GM19468 (cell line): ENCODE measurements around the gene CAMK4.
"Not testable (repeated sequence)": the region's sequence is repeated elsewhere in the genome, so short reads cannot be mapped to it uniquely, and the experiment has no call there.

Source experiments
- ATAC-seq: cut with Tn5 transposase; IDR thresholded peaks from one replicate; pipeline ENCODE4 v1.9.1; 2021; ENCODE audit warnings: mild to moderate bottlenecking, moderate library complexity, moderate number of reproducible peaks; ENCODE audit not compliant: unreplicated experiment; ENCODE audit errors: extremely low read depth

CAMK4 gene

GRCh38 chr5:111299831-111300432, 75.7 kb downstream of the CAMK4 start:
- no peak for ATAC-seq

- no peak for ATAC-seq
Measured at GRCh38 chr5:111301264-111301663, 77.1 kb downstream of the CAMK4 start.

- ATAC-seq: not testable (repeated sequence)
Measured at GRCh38 chr5:111302043-111302442, 77.9 kb downstream of the CAMK4 start.

GRCh38 chr5:111308951-111309350, 84.8 kb downstream of the CAMK4 start:
- no peak for ATAC-seq

- no peak for ATAC-seq
Measured at GRCh38 chr5:111309384-111309783, 85.2 kb downstream of the CAMK4 start.

- no peak for ATAC-seq
Measured at GRCh38 chr5:111310711-111311620, 86.8 kb downstream of the CAMK4 start.

- ATAC-seq: no peak
Measured at GRCh38 chr5:111311666-111312065, 87.5 kb downstream of the CAMK4 start.

GRCh38 chr5:111313017-111313724, 89.0 kb downstream of the CAMK4 start:
- ATAC-seq: no peak

- ATAC-seq: no peak
Measured at GRCh38 chr5:111320953-111321352, 96.8 kb downstream of the CAMK4 start.

- ATAC-seq: no peak
Measured at GRCh38 chr5:111321376-111321775, 97.2 kb downstream of the CAMK4 start.

- no peak for ATAC-seq
Measured at GRCh38 chr5:111326551-111326950, 102.4 kb downstream of the CAMK4 start.

GRCh38 chr5:111337133-111337532, 112.9 kb downstream of the CAMK4 start:
- ATAC-seq: no peak

GRCh38 chr5:111337688-111338087, 113.5 kb downstream of the CAMK4 start:
- no peak for ATAC-seq

- ATAC-seq: no peak
Measured at GRCh38 chr5:111345731-111346130, 121.5 kb downstream of the CAMK4 start.

GRCh38 chr5:111347021-111347420, 122.8 kb downstream of the CAMK4 start:
- ATAC-seq: no peak

GRCh38 chr5:111348661-111349329, 124.6 kb downstream of the CAMK4 start:
- ATAC-seq: no peak

- no peak for ATAC-seq
Measured at GRCh38 chr5:111349429-111349828, 125.2 kb downstream of the CAMK4 start.

- ATAC-seq: no peak
Measured at GRCh38 chr5:111353035-111353434, 128.9 kb downstream of the CAMK4 start.

- ATAC-seq: not testable (repeated sequence)
Measured at GRCh38 chr5:111358726-111359125, 134.5 kb downstream of the CAMK4 start.

- ATAC-seq: no peak
Measured at GRCh38 chr5:111360173-111360572, 136.0 kb downstream of the CAMK4 start.
